HG02884 (cell line): ENCODE results near the gene HTR1E.
"Not testable (repeated sequence)": the region's sequence is repeated elsewhere in the genome, so short reads cannot be mapped to it uniquely, and the experiment has no call there.

Source experiments
- ATAC-seq: cut with Tn5 transposase; IDR thresholded peaks from one replicate; pipeline ENCODE4 v1.9.1; 2021; ENCODE audit warnings: mild to moderate bottlenecking, moderate library complexity; ENCODE audit not compliant: unreplicated experiment

The HTR1E gene

GRCh38 chr6:86969573-86969972 is 32.2 kb downstream of the HTR1E start:
- ATAC-seq = no peak

- no peak for ATAC-seq
Measured at GRCh38 chr6:86973088-86973487, 35.8 kb downstream of the HTR1E start.

GRCh38 chr6:86978251-86978650 is 40.9 kb downstream of the HTR1E start:
- no peak for ATAC-seq

- no peak for ATAC-seq
Measured at GRCh38 chr6:87001494-87001893, 64.2 kb downstream of the HTR1E start.

GRCh38 chr6:87002391-87002790 is 65.1 kb downstream of the HTR1E start:
- ATAC-seq = not testable (repeated sequence)

- not testable (repeated sequence) for ATAC-seq
Measured at GRCh38 chr6:87006541-87006940, 69.2 kb downstream of the HTR1E start.

- ATAC-seq = not testable (repeated sequence)
Measured at GRCh38 chr6:87009581-87009980, 72.3 kb downstream of the HTR1E start.

GRCh38 chr6:87012035-87012434 is 74.7 kb downstream of the HTR1E start:
- no peak for ATAC-seq

- ATAC-seq = no peak
Measured at GRCh38 chr6:87012743-87013142, 75.4 kb downstream of the HTR1E start.

- no peak for ATAC-seq
Measured at GRCh38 chr6:87016772-87017171, 79.4 kb downstream of the HTR1E start.

- no peak for ATAC-seq
Measured at GRCh38 chr6:87027021-87027420, 89.7 kb downstream of the HTR1E start.

- no peak for ATAC-seq
Measured at GRCh38 chr6:87029711-87030314, 92.5 kb downstream of the HTR1E start.

GRCh38 chr6:87040729-87041128 is 103.4 kb downstream of the HTR1E start:
- no peak for ATAC-seq

- no peak for ATAC-seq
Measured at GRCh38 chr6:87045521-87046075, 108.3 kb downstream of the HTR1E start.

- ATAC-seq = peak; percentile 44
Measured at GRCh38 chr6:87049779-87050178, 112.5 kb downstream of the HTR1E start.

- ATAC-seq = no peak
Measured at GRCh38 chr6:87053312-87053711, 116.0 kb downstream of the HTR1E start.

GRCh38 chr6:87054143-87054833 is 117.0 kb downstream of the HTR1E start:
- no peak for ATAC-seq

- ATAC-seq = no peak
Measured at GRCh38 chr6:87059943-87060342, 122.6 kb downstream of the HTR1E start.

- ATAC-seq = no peak
Measured at GRCh38 chr6:87065117-87065516, 127.8 kb downstream of the HTR1E start.
